Mucosa of rectum (tissue), 2 donors: ENCODE results near the gene DIPK2B.

Experiments
- H3K27ac ChIP-seq, 2 donors: one replicate each; pipeline ENCODE4 v1.7.0; 2013; ENCODE audit warnings: inconsistent platforms in 2 of 2, low read depth in 2 of 2, low read length in 2 of 2
- H3K27me3 ChIP-seq, 2 donors: one replicate each; pipeline ENCODE4 v1.7.0; 2013; ENCODE audit warnings: low read length in 2 of 2; ENCODE audit not compliant: control insufficient read depth in 2 of 2, insufficient read depth in 2 of 2
- H3K36me3 ChIP-seq, 2 donors: one replicate each; pipeline ENCODE4 v1.7.0; 2013; ENCODE audit warnings: low read length in 2 of 2; ENCODE audit not compliant: control insufficient read depth in 2 of 2, insufficient read depth in 2 of 2
- H3K4me1 ChIP-seq, 2 donors: one replicate each; pipeline ENCODE4 v1.7.0; 2013; ENCODE audit warnings: low read length in 2 of 2, mild to moderate bottlenecking in 1 of 2; ENCODE audit not compliant: control insufficient read depth in 2 of 2, insufficient read depth in 2 of 2
- H3K4me3 ChIP-seq, 2 donors: one replicate each; pipeline ENCODE4 v1.7.0; 2013; ENCODE audit warnings: low read length in 2 of 2
- H3K9ac ChIP-seq, 2 donors: one replicate each; pipeline ENCODE4 v1.7.0; 2013; ENCODE audit warnings: low read length in 2 of 2, low read depth in 1 of 2, mild to moderate bottlenecking in 1 of 2
- H3K9me3 ChIP-seq, 2 donors: one replicate each; pipeline ENCODE4 v1.7.0; 2013; ENCODE audit warnings: low read length in 2 of 2; ENCODE audit not compliant: control insufficient read depth in 2 of 2
- donor health status: healthy.
- donor health status: Normal muscosa, but diverticular disease.

The DIPK2B gene

GRCh38 chrX:45198706-45199105 is 2.0 kb downstream of the DIPK2B start:
- Histone ChIP-seq H3K4me3 (no peak overlapping the region), H3K27me3 (peaks cover 4 to 15% of the 10 kb centered on the region in 2 donors), H3K27ac (no peak overlapping the region), H3K9ac (no peak overlapping the region), H3K4me1 (no peaks in the 10 kb centered on the region), H3K36me3 (no peaks in the 10 kb centered on the region), H3K9me3 (no peaks in the 10 kb centered on the region)

- Histone ChIP-seq H3K4me3 (no peak overlapping the region), H3K27ac (no peak overlapping the region)
These were observed 2.4 kb downstream of the DIPK2B start for GRCh38 chrX:45198301-45198700.

GRCh38 chrX:45196701-45197100 is 4.0 kb downstream of the DIPK2B start:
- Histone ChIP-seq H3K9ac (no peak overlapping the region), H3K9me3 (no peaks in the 10 kb centered on the region), H3K4me3 (no peak overlapping the region), H3K27me3 (peaks cover 4 to 13% of the 10 kb centered on the region in 2 donors), H3K36me3 (no peaks in the 10 kb centered on the region), H3K27ac (no peak overlapping the region), H3K4me1 (no peaks in the 10 kb centered on the region)

More at GRCh38 chrX:45198301-45198700, 2.4 kb downstream of the DIPK2B start:
- Histone ChIP-seq H3K4me1 (no peaks in the 10 kb centered on the region), H3K36me3 (no peaks in the 10 kb centered on the region), H3K9me3 (no peaks in the 10 kb centered on the region), H3K9ac (no peak overlapping the region), H3K27me3 (peaks cover 4 to 15% of the 10 kb centered on the region in 2 donors)

- Histone ChIP-seq H3K27ac (no peak overlapping the region), H3K27me3 (no peaks in the 10 kb centered on the region), H3K9ac (no peak overlapping the region), H3K4me3 (no peak overlapping the region), H3K36me3 (no peaks in the 10 kb centered on the region), H3K9me3 (no peaks in the 10 kb centered on the region), H3K4me1 (no peaks in the 10 kb centered on the region)
These were observed 8.8 kb downstream of the DIPK2B start for GRCh38 chrX:45191820-45192409.

- Histone ChIP-seq H3K9me3 (no peaks in the 10 kb centered on the region), H3K27ac (no peak overlapping the region), H3K9ac (no peak overlapping the region), H3K36me3 (no peaks in the 10 kb centered on the region), H3K4me1 (no peaks in the 10 kb centered on the region), H3K4me3 (no peak overlapping the region), H3K27me3 (no peaks in the 10 kb centered on the region)
These were observed 9.3 kb downstream of the DIPK2B start for GRCh38 chrX:45191383-45191782.

DNA sequence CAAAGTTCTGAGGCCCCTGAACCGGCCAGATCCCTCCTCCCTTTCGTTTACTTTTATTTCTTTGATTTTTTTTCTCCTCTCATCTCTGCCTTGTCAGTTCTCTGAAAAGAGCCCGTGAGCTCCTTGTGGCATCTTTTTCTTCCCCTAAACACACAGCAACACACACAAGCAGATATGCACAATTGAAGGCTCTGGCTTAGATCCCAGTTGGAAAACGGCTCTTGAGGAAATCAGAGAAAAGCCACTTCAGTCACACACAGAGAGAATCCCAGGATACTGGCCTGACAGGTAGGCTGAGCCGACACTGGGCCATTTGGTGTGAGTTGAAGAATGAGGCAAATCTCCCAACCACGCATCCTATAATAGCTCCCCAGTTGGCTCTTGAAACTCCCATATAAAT is 12.9 kb downstream of the DIPK2B start:
- no peaks in the 10 kb centered on the region for H3K36me3 ChIP-seq
- H3K9ac ChIP-seq, result no peak overlapping the region
- no peak overlapping the region for H3K27ac ChIP-seq
- H3K9me3 ChIP-seq, result no peaks in the 10 kb centered on the region
- peak overlapping the region; percentile 61 to 73 for H3K4me3 ChIP-seq
- H3K4me1 ChIP-seq, result no peaks in the 10 kb centered on the region
- peaks cover 0 to under 1% of the 10 kb centered on the region in 2 donors for H3K27me3 ChIP-seq

GRCh38 chrX:45186643-45187026 is 14.0 kb downstream of the DIPK2B start:
- Histone ChIP-seq H3K4me3 (peak overlapping the region in 1 of 2 donors; percentile 61), H3K27me3 (peaks cover 0 to 3% of the 10 kb centered on the region in 2 donors), H3K9me3 (no peaks in the 10 kb centered on the region), H3K4me1 (no peaks in the 10 kb centered on the region), H3K36me3 (no peaks in the 10 kb centered on the region), H3K27ac (no peak overlapping the region), H3K9ac (no peak overlapping the region)

GRCh38 chrX:45184211-45184610 is 16.5 kb downstream of the DIPK2B start:
- H3K36me3 ChIP-seq, result no peaks in the 10 kb centered on the region
- H3K27me3 ChIP-seq, result peaks cover 0 to 3% of the 10 kb centered on the region in 2 donors
- no peak overlapping the region for H3K27ac ChIP-seq
- no peak overlapping the region for H3K9ac ChIP-seq
- no peaks in the 10 kb centered on the region for H3K9me3 ChIP-seq
- H3K4me3 ChIP-seq, result no peak overlapping the region
- H3K4me1 ChIP-seq, result no peaks in the 10 kb centered on the region

DNA sequence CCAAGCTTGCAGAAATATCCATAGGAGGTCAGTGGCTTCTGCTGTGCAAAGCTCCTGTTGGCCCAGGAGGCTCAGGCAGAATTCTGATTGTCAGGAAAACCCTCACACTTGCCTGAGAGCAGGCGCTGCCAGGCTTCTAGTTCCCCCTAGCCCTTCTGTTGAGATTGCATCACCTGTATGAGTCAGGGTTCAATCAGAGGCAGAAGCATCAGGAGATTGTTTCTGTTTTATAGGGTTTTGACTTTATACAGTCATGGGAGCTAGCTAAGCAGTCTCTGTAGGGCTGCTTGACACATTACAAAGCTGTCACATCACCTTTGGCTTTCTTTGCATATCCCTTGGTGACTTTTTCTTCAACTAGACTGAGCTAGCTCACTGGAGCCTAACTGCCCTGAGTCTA is 27.8 kb downstream of the DIPK2B start:
- H3K4me1 ChIP-seq, result no peaks in the 10 kb centered on the region
- no peak overlapping the region for H3K9ac ChIP-seq
- no peak overlapping the region for H3K27ac ChIP-seq
- H3K9me3 ChIP-seq, result no peaks in the 10 kb centered on the region
- H3K4me3 ChIP-seq, result no peak overlapping the region
- no peaks in the 10 kb centered on the region for H3K36me3 ChIP-seq
- H3K27me3 ChIP-seq, result peaks cover 6 to 9% of the 10 kb centered on the region in 2 donors

GRCh38 chrX:45166781-45167180 is 33.9 kb downstream of the DIPK2B start:
- Histone ChIP-seq H3K9me3 (no peaks in the 10 kb centered on the region), H3K36me3 (no peaks in the 10 kb centered on the region), H3K27ac (no peak overlapping the region), H3K27me3 (peaks cover 3 to 16% of the 10 kb centered on the region in 2 donors), H3K9ac (no peak overlapping the region), H3K4me3 (no peak overlapping the region), H3K4me1 (no peaks in the 10 kb centered on the region)
